Astrocyte (in vitro differentiated cells and primary cell): Measurements from ENCODE around the gene CTNNBIP1.

ENCODE experiments used
- CTCF ChIP-seq: IDR thresholded peaks from 2 replicates; pipeline ENCODE4 v1.5.1; 2011; ENCODE audit warnings: low read depth, mild to moderate bottlenecking, inconsistent platforms, low read length, moderate library complexity; ENCODE audit not compliant: insufficient read depth
- EZH2 ChIP-seq: IDR thresholded peaks from 2 replicates; pipeline ENCODE4 v1.6.1; 2012; ENCODE audit warnings: mild to moderate bottlenecking, low read length, inconsistent platforms; ENCODE audit not compliant: insufficient read depth

GRCh38 chr1:9878404-9878803, 31.7 kb downstream of the CTNNBIP1 start:
- no peak for TF ChIP-seq CTCF
- no peak for TF ChIP-seq EZH2
